RWPE1 (cell line): Measurements from ENCODE around the gene MMP24OS.

Source experiments
- CTCF ChIA-PET: fragments of 350-600 bp; sonication (Branson Sonifier 250); formaldehyde crosslinking; extraction: SDS; loops from one replicate; lab custom pipeline; 2021; lab: Yijun Ruan, JAX
- POLR2A ChIA-PET: fragments of 400-600 bp; formaldehyde crosslinking; extraction: SDS; loops from one replicate; lab custom pipeline; 2020; ENCODE audit warnings: antibody characterized with exemption; ENCODE audit not compliant: low non-redundant PET; lab: Yijun Ruan, JAX
- DNase-seq: peaks from one replicate; pipeline ENCODE4 v3.0.0; 2012; ENCODE audit warnings: low spot score
- H3K27ac ChIP-seq: fragments of 450-650 bp; 2 replicates; pipeline ENCODE4 v1.5.1; 2017
- CTCF ChIP-seq: fragments of 450-650 bp; conservative IDR thresholded peaks from 2 replicates; pipeline ENCODE4 v1.5.1; 2017; ENCODE audit warnings: low read depth, mild to moderate bottlenecking

Gene MMP24OS

GRCh38 chr20:35307666-35308653, 30.0 kb upstream of the MMP24OS start:
- peak; percentile 92 for DNase-seq
- TF ChIP-seq CTCF = no peak
- H3K27ac ChIP-seq = peak overlapping the region; percentile 100
- ChIA-PET CTCF (interaction anchor here (0.5 to 2.7 kb wide), 9 partner anchors 10 to 694 kb away, joined by 3 to 15 read pairs (median 3); no protein-coding TSS in a partner anchor), POLR2A (interaction anchor here (0.6 to 1.1 kb wide), 3 partner anchors 11 to 103 kb away, joined by 3 to 4 read pairs (median 4); no protein-coding TSS in a partner anchor)

DNA sequence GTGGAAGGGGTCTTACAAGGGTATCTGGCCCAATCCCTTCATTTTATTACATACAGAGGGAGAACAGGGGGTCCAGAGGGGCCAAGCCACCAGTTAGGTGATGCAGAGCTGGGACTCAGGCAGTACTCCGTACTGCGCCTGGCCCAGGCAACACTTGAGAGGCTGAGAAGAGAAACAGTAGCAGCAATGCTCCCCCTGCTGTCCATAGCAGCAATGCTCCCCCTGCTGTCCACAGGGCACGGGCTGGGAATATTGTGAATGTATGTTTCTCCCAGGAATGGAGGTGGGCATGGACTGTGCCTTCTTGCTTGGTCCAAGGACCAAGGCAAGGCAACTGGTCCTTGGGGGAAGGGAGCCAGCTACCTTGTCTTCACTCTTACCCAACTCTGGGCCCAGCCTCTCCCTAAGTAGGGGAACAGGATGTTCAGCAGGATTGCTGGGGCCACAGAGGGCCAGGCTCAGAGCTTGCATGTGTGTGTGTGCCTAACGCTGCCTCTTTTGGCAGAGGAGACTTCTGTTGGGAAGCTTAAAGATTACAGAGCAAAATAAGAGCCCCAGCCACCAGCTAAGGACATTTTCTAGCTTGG, 29.1 kb upstream of the MMP24OS start:
- H3K27ac ChIP-seq = peak overlapping the region; percentile 100
- ChIA-PET CTCF (interaction anchor here (0.5 to 5.3 kb wide), 9 partner anchors 11 to 612 kb away, joined by 3 to 52 read pairs (median 7); no protein-coding TSS in a partner anchor), POLR2A (no interaction called here)
- TF ChIP-seq CTCF = no peak; the same call in 1 of the 2 replicates
- peak; percentile 66 for DNase-seq

- DNase-seq = peak; percentile 100
- ChIA-PET POLR2A (interaction anchor here (0.8 kb wide), 1 partner anchor 149 kb away, joined by 4 read pairs; the partner anchor contains the start of gene CEP250), CTCF (interaction anchor here (0.6 to 5.3 kb wide), 12 partner anchors 12 to 149 kb away, joined by 3 to 52 read pairs (median 4); partner anchors contain the start of genes CEP250 and GDF5)
- TF ChIP-seq CTCF = no peak
- H3K27ac ChIP-seq = peak overlapping the region; percentile 100
Measured at GRCh38 chr20:35305682-35306556, 28.0 kb upstream of the MMP24OS start.

DNA sequence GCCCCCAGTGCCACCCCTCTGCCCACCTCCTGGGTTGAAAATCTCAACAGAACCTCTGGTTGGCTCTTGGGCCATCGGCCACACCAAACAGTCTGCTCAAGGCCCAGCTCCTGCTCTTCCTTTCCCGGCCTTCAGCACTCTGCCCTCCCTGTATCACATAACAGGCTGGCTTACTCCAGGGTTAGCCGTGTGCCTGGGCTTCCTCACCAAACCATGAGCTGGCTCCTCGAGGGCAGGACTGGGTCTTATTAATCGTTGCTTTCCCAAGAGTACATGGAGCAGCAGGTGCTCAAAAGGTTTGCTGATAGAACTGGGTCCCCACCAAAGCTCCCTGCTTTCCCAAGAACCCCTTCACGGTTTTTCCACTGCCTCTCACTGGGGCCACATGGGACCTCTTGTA, 27.0 kb upstream of the MMP24OS start:
- POLR2A ChIA-PET = no interaction called here
- no peak for TF ChIP-seq CTCF
- DNase-seq = no peak
- CTCF ChIA-PET = interaction anchor here (0.6 to 5.3 kb wide), 16 partner anchors 13 to 150 kb away, joined by 3 to 52 read pairs (median 8); partner anchors contain the start of genes CEP250 and GDF5
- H3K27ac ChIP-seq = peak overlapping the region; percentile 100

GRCh38 chr20:35303735-35304491, 26.0 kb upstream of the MMP24OS start:
- POLR2A ChIA-PET = interaction anchor here (0.8 kb wide), 1 partner anchor 19 kb away, joined by 3 read pairs; the partner anchor contains the start of gene EIF6
- TF ChIP-seq CTCF = peak; percentile 100
- CTCF ChIA-PET = interaction anchor here (0.5 to 5.3 kb wide), 47 partner anchors 9 to 1654 kb away, joined by 3 to 52 read pairs (median 4); partner anchors contain the start of genes CEP250, EIF6, FAM83C and GDF5

More at GRCh38 chr20:35303735-35304491, 26.0 kb upstream of the MMP24OS start:
- H3K27ac ChIP-seq = peak overlapping the region; percentile 100
- peak; percentile 92 for DNase-seq
